ENCODE results near the gene TRIM41. TPM values are rescaled to one million over a fixed set of nuclear protein-coding genes. Genes with fewer than 3 reads are reported as not detected.
"Not testable (repeated sequence)": the region's sequence is repeated elsewhere in the genome, so short reads cannot be mapped to it uniquely, and the experiment has no call there.

TRIM41 gene
- total RNA-seq, 1 experiment from 2014 or later = 57.6 TPM

GRCh38 chr5:181281984-181282316 is 58.9 kb downstream of the TRIM41 start:
- no peak for DNase-seq
- ChIA-PET CTCF (no interaction called here), POLR2A (ENCODE audit: unreplicated experiment) (no interaction called here)
- H3K27me3 ChIP-seq (ENCODE audit: insufficient read depth, low read depth) = peaks cover 28% of the 10 kb centered on the region; the same call in 1 of the 2 replicates
- no peak for TF ChIP-seq CTCF (conservative IDR thresholded peaks at IDR 0.05)
- TF ChIP-seq EZH2 (IDR thresholded peaks at IDR 0.05; ENCODE audit: low read depth) = no peak
- no peaks in the 10 kb centered on the region for H3K9me2 ChIP-seq (ENCODE audit: insufficient read depth)
- no peaks in the 10 kb centered on the region for H3K9me3 ChIP-seq (ENCODE audit: insufficient read depth, low read depth)
- intact Hi-C loops (cut with micrococcal nuclease; ENCODE audit: unreplicated experiment) = no loop called here
- no peak overlapping the region for H3K4me3 ChIP-seq
- no peak overlapping the region for H2AFZ ChIP-seq
- no TSS peak for BruUV-seq (replicated peaks)
- no peaks in the 10 kb centered on the region for H4K20me1 ChIP-seq (ENCODE audit: insufficient read depth)
- no peaks in the 10 kb centered on the region for H3K4me1 ChIP-seq (replicated peaks; ENCODE audit: insufficient read depth)
- no peaks in the 10 kb centered on the region for H3K36me3 ChIP-seq (ENCODE audit: low read depth)
- no peaks in the 10 kb centered on the region for H3K79me2 ChIP-seq (ENCODE audit: low read depth)
- H3K4me2 ChIP-seq = no peak overlapping the region
- no peak overlapping the region for H3K27ac ChIP-seq
- H3F3A ChIP-seq (ENCODE audit: insufficient read depth, low read depth) = no peaks in the 10 kb centered on the region

- peaks cover 28% of the 10 kb centered on the region; the same call in 1 of the 2 replicates for H3K27me3 ChIP-seq (ENCODE audit: insufficient read depth, low read depth)
- H4K20me1 ChIP-seq (ENCODE audit: insufficient read depth); CTCF ChIA-PET; H3K79me2 ChIP-seq (ENCODE audit: low read depth); H3K9me2 ChIP-seq (ENCODE audit: insufficient read depth); POLR2A ChIA-PET (ENCODE audit: unreplicated experiment); H2AFZ ChIP-seq; H3K4me1 ChIP-seq (replicated peaks; ENCODE audit: insufficient read depth); DNase-seq; H3F3A ChIP-seq (ENCODE audit: insufficient read depth, low read depth); H3K36me3 ChIP-seq (ENCODE audit: low read depth); H3K4me2 ChIP-seq; BruUV-seq (replicated peaks); H3K4me3 ChIP-seq; intact Hi-C loops (cut with micrococcal nuclease; ENCODE audit: unreplicated experiment); H3K27ac ChIP-seq; H3K9me3 ChIP-seq (ENCODE audit: insufficient read depth, low read depth): not testable (repeated sequence)
These were observed 59.3 kb downstream of the TRIM41 start for GRCh38 chr5:181282415-181282814.

- intact Hi-C loops (cut with micrococcal nuclease; ENCODE audit: unreplicated experiment) = no loop called here
- no TSS peak for BruUV-seq (replicated peaks)
- H3K4me3 ChIP-seq = no peak overlapping the region
- TF ChIP-seq CTCF (conservative IDR thresholded peaks at IDR 0.05) (no peak), EZH2 (IDR thresholded peaks at IDR 0.05; ENCODE audit: low read depth) (no peak)
- H3F3A ChIP-seq (ENCODE audit: insufficient read depth, low read depth) = no peaks in the 10 kb centered on the region
- ChIA-PET CTCF (no interaction called here), POLR2A (ENCODE audit: unreplicated experiment) (no interaction called here)
- H2AFZ ChIP-seq = no peak overlapping the region
- no peaks in the 10 kb centered on the region for H4K20me1 ChIP-seq (ENCODE audit: insufficient read depth)
- no peak for DNase-seq
- no peaks in the 10 kb centered on the region for H3K36me3 ChIP-seq (ENCODE audit: low read depth)
- no peak overlapping the region for H3K27ac ChIP-seq
- H3K4me2 ChIP-seq = no peak overlapping the region
- no peaks in the 10 kb centered on the region for H3K4me1 ChIP-seq (replicated peaks; ENCODE audit: insufficient read depth)
- H3K27me3 ChIP-seq (ENCODE audit: insufficient read depth, low read depth) = peaks cover 28% of the 10 kb centered on the region; the same call in 1 of the 2 replicates
- H3K9me2 ChIP-seq (ENCODE audit: insufficient read depth) = no peaks in the 10 kb centered on the region
- H3K9me3 ChIP-seq (ENCODE audit: insufficient read depth, low read depth) = no peaks in the 10 kb centered on the region
- H3K79me2 ChIP-seq (ENCODE audit: low read depth) = no peaks in the 10 kb centered on the region
These were observed 59.8 kb downstream of the TRIM41 start for GRCh38 chr5:181282874-181283273.

GRCh38 chr5:181283347-181283746 is 60.3 kb downstream of the TRIM41 start:
- Histone ChIP-seq H3K4me2 (no peak overlapping the region), H4K20me1 (ENCODE audit: insufficient read depth) (no peaks in the 10 kb centered on the region), H3K27me3 (ENCODE audit: insufficient read depth, low read depth) (peaks cover 23% of the 10 kb centered on the region; the same call in 1 of the 2 replicates), H3K27ac (no peak overlapping the region), H3K79me2 (ENCODE audit: low read depth) (no peaks in the 10 kb centered on the region), H3K9me2 (ENCODE audit: insufficient read depth) (no peaks in the 10 kb centered on the region), H2AFZ (no peak overlapping the region), H3K9me3 (ENCODE audit: insufficient read depth, low read depth) (no peaks in the 10 kb centered on the region), H3K4me3 (no peak overlapping the region), H3F3A (ENCODE audit: insufficient read depth, low read depth) (no peaks in the 10 kb centered on the region), H3K4me1 (replicated peaks; ENCODE audit: insufficient read depth) (no peaks in the 10 kb centered on the region), H3K36me3 (ENCODE audit: low read depth) (no peaks in the 10 kb centered on the region)
- TF ChIP-seq EZH2 (IDR thresholded peaks at IDR 0.05; ENCODE audit: low read depth) (no peak), CTCF (conservative IDR thresholded peaks at IDR 0.05) (no peak)
- no peak for DNase-seq
- POLR2A ChIA-PET (ENCODE audit: unreplicated experiment) = no interaction called here
- CTCF ChIA-PET = no interaction called here
- no TSS peak for BruUV-seq (replicated peaks)
- intact Hi-C loops (cut with micrococcal nuclease; ENCODE audit: unreplicated experiment) = no loop called here

- intact Hi-C loops (cut with micrococcal nuclease; ENCODE audit: unreplicated experiment); POLR2A ChIA-PET (ENCODE audit: unreplicated experiment); BruUV-seq (replicated peaks): not testable (repeated sequence)
These were observed 61.0 kb downstream of the TRIM41 start for GRCh38 chr5:181283841-181284755.

More at GRCh38 chr5:181283841-181284755, 61.0 kb downstream of the TRIM41 start:
- H4K20me1 ChIP-seq (ENCODE audit: insufficient read depth); H3K9me3 ChIP-seq (ENCODE audit: insufficient read depth, low read depth); H3K4me3 ChIP-seq; DNase-seq; H3K36me3 ChIP-seq (ENCODE audit: low read depth); H3K79me2 ChIP-seq (ENCODE audit: low read depth); H3K4me1 ChIP-seq (replicated peaks; ENCODE audit: insufficient read depth); H2AFZ ChIP-seq; H3K9me2 ChIP-seq (ENCODE audit: insufficient read depth); H3K27ac ChIP-seq; H3K4me2 ChIP-seq; H3F3A ChIP-seq (ENCODE audit: insufficient read depth, low read depth); CTCF ChIA-PET: not testable (repeated sequence)
- peaks cover 18% of the 10 kb centered on the region; the same call in 1 of the 2 replicates for H3K27me3 ChIP-seq (ENCODE audit: insufficient read depth, low read depth)
